Occipital lobe (tissue), 2 donors: ENCODE measurements around the gene PTPRJ. TPM values are rescaled to one million over a fixed set of nuclear protein-coding genes. Genes with fewer than 3 reads are reported as not detected.

ENCODE experiments used
- DNase-seq: peaks from one replicate; lab custom pipeline; 2025; lab: John Stamatoyannopoulos, UW
- total RNA-seq: library from RNA; depleted of rRNA; stranded (reverse); fragments of >200 nt; gene quantifications from one replicate; pipeline ENCODE4 v1.2.3, GENCODE V29; 2014

Gene PTPRJ
- total RNA-seq, 1 donor from 2014 or later, result 13.7 TPM

DNA sequence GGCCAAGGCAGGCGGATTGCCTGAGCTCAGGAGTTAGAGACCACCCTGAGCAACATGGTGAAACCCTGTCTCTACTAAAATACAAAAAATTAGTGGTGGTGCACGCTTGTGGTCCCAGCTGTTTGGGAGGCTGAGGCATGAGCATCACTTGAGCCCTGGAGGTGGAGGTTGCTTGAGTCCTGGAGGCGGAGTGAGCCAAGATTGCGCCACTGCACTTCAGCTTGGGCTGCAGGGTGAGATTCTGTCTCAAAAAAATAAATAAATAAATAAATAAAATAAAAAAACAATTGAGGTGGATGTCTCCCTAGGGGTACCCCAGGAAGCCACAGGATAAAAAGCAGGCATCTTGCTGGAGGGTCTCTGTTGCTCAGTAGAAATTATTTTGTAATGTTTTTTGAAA is 14.1 kb downstream of the PTPRJ start:
- no peak for DNase-seq

DNA sequence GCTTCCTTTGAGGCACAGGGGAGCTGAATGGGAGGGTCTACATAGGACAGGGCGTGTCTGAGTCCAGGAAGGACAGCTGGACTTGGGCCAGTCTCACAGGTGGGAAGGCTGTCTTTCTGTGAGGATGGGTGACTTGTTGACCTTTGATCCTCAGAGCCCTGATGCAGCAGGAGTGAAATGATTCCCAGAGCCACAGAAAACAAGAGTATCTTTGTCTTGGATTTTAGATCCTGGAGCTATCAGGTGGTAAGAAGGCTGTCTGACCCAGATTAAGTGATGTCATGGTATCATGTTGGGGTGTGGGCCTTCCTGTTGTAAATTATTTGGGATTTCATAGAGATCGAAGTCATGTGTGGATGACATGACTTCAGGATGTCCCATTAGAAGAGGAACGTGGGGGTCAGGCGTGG is 15.0 kb downstream of the PTPRJ start:
- DNase-seq, result no peak

DNA sequence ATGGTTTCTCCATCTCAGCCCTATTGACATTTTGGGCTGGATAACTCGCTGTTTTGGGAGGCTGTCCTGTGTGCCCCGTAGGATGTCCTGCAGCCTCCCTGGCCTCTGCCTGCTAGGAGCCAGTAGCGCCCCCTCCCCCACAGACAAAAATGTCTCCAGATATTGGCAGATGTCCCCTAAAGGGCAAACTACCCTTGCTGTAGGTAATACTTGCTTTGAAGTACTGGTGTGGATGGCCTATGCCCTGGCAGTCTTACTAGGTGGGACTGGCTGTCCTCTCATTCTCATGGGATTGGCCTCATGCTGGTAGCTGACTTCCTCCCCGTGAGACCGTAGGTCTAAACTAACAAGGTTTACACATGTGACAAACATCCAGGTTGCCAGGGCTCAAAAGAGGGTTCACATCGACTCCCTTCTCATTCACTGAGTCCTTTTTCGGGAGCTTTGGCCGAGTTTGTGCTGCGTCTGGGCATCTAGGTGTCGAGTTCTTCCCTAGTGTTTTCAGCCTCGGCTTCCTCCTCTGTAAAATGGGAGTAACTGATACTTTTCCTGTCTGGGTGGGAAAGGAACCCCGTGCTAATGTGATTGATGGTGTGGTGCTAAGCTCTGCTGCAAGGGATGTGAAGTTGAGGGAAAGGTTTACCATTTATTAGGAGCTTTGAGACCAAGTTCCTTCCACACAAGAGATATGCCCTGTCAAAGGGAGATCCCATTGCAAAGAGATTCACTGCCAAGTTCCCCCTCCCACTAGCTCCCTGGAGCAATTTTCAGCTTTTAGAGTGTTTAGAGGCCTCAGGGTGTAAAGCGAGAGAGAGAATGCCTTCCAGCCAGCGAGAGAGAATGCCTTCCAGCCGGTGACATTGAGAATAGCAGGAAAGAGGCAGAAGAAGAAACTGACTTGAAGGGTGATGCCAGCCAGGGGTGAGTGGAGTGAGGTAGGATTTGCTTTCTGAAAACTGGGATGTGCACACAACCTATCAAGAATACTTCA is 17.0 kb downstream of the PTPRJ start:
- DNase-seq, result no peak

DNA sequence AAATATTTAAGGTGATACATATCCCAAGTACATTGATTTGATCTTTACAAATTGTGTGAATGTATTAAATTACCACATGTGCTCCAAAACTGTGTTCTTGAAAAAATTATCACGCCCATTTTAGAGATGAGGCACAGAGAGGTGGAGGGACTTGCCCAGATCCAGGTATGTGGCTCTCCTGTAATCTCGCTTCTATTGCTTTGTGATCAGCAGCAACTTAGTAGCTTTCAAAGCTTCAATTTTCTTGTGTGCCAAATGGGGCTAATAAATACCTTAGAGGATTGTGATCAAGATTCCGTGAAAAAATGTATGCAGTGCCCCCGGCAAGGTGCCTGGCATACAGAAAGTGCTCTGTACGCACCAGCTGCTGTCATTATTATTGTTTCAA is 18.0 kb downstream of the PTPRJ start:
- DNase-seq, result no peak

DNA sequence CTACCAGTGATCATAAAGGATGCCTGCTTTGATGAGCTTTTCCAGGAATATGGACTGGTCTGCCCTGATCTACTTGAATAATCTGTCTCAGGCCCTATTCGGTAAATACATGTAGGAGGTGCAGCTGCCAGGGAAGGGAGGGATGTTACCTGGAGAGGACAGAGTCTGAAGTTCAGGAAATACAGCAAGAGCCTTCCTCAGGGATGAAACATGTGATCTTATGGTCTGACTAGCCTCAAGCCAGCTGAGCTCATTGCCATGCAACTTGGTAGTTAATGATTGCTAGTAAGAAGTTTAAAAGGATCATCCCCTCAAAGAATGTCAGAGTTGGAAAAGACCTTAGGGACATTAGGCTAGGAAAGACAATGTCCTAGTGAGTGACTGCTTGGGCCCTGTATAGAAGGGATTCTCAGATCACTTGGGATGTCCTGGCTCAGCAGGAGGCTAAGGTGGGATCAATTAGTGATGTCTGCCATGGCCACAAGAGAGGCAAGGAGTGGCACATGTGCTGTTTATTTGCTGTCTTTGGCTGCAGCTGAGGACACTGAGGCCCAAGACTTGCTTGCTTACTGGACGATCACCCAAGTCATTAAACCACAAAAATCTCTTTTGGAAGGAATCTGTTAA is 18.5 kb downstream of the PTPRJ start:
- DNase-seq, result no peak

DNA sequence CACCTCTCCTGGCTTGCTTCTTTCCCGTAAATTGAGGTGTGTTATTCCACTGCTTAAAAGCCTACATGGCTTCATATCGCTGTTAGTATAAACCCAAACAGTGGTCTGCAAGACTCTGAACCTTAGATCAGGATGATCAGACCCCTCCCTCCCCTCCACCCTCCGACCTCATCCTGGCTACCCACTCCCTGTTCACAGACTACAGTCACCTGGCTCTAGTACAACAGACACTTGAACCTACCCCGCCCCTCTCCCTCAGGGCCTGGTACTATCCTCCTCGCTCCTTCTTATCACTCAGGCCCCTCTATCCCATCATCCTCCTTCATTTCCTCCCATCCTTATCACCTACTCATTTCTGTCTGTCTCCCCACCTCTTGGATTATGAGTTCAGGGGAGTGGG is 20.1 kb downstream of the PTPRJ start:
- no peak for DNase-seq

DNA sequence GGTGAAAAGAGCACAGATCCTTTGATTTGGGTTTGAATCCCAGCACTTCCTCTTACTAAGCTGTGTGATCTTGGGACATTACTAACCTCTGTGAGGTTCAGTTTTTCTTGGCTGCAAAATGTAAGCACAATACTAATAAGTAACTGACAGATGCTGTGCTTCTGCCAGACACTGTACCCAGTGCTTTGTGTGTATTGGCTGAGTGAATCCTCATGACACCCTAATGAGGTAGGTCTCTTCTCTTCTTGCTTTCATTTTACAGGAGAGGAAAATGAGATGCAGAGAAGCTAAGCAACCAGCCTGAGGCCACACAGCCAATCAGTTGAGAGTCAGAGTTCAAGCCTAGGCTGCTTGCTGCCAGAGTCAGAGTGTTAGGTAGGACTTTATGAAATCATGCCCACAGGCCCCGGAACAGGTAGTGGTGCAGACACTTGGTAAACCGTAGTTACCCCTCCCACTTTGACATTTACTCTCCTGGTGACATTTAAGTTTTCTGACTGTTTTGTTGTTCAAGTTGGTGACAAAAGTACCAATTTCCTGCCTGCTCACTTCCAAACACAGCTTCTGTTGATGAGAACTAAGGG is 21.2 kb downstream of the PTPRJ start:
- no peak for DNase-seq

DNA sequence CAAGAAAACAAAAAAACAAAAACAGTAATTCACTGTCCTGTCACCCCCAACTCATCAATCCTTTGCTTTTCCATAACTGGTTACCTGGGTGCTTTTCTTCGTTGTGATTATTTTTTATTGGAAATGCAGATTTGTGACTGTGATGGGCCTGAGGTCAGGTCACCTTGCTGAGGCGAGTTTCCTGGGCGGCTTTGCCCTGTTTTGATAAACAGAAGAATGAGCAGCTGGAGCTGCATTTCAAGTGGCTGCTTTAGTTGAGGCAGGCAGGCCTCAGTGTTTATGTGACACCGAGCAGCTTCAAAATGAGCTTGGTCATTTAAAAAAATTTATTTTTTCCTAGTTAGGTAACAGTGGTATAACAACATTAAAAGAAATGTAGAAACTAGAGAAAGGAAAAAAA is 22.2 kb downstream of the PTPRJ start:
- DNase-seq, result no peak

DNA sequence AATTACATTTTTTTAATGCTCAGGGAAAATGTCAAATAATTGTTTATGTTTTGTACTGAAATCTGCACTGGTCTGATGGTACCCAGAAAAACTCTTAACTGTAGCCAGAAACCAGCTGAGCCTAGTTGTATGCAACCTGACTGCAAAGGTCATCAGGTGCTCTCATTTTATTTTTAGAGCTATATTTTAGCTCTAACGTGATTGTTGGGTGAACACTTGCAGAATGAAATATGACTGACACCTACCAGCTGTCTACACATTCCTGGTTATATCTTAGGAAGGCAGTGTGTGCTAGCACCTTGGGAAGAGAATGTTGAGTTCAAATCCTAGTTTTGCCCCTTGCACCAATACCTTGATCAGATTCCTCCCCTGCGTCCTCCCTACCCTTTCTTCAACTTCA is 23.6 kb downstream of the PTPRJ start:
- DNase-seq, result no peak

DNA sequence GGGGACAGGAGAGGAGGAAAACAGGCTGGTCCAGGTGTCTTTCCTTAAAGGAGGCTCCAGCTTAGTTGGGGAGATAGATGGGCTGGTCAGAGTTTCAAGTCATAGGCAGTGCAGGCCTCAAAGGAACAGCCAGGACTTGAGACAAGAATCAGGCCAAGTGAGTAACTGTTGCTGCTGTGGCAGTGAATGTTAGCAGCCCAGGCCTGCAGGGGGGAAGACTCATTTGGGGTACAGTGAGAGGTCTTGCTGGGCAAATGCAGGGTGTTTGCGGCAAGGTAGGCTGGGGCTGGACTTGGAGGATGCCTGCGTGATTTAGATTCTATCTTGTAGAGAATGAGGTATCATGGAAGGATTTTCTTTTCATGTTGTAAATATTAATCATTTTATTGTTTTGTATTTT is 24.1 kb downstream of the PTPRJ start:
- DNase-seq, result no peak

DNA sequence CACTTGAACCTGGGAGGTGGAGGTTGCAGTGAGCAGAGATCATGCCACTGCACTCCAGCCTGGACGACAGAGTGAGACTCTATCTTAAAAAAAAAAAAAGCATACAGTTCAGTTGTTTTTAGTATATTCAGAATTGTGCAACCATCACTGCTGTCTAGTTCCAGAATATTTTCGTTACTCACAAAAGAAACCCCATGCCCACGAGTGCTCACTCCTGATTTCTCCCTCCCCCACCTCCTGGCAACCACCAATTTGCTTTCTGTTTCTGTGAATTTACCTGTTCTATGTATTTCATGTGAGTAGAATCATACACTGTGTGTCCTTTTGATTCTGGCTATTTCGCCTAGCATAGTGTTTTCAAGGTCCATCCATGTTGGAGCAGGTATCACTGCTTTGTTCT is 24.8 kb downstream of the PTPRJ start:
- DNase-seq, result no peak

DNA sequence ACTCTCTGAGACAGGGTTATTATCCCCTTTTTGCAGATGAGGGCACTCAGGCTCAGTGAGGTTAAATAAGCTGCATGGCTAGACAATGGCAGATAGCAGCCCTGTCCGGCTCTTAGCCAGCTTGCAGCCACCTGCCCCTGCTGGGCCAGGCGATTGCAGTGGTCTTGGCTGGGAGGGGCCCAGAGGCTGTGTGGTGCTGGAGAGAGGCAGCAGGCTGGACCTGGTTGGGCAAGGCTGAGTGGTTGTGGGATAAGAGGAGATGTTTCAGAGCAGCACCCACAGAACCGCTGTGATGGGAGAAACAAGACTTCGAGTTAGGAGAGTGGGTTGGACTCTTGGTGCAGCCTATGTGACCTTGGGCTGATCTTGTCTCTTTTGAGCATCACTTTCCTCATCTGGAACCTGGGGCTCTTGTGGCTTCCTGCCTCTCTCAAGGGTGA is 25.5 kb downstream of the PTPRJ start:
- DNase-seq, result no peak

DNA sequence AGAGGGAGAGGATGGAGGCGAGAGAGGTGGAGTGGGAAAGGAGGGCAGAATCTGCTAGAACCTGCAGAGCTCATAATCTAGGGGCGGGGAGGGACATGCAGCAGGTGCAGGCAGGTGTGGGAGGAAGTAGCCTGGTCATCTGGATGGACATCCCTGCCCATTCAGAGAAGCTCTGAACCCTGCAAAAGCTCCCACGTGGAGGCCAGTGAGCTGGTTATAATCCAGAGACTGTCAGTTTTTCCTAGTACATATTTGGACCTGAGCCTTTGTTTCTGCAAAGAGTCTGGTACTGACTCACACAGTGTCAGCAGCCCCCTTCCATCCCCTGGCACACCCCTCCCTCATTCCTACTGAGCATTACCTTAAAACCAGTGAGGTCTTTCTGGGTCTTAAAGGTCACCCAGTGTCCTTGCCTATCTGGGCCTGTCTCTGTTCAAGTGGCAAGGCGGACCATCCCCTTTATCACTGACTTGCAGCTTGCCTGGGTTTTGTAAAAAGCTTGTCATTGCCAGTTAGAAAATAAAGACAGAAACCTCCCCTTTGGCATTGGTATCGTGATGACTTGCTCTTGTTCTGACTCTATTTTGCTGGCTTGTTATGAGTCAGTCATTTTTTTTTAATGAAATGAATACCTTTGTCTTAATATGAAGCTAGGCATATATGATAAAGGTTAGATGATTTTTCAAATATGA is 26.1 kb downstream of the PTPRJ start:
- no peak for DNase-seq

DNA sequence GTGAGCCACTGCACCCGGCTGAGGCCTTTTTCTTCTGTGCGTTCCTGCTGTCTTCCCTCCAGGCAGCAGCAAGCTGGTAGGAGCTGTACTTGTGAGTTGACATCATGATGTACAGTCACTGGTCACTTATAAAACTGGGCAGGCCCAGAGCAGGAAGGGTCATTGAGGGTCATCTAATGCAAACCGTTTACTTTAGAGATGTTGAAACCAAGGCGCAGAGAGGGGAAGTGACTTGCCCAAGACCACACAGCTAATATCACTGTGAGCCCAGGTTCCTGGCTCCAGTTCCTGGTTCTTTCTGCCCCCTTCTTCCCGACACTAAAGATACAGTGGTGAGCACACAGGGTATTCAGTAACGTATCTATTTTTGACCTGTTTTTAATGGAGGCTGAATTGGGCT is 27.3 kb downstream of the PTPRJ start:
- DNase-seq, result no peak

DNA sequence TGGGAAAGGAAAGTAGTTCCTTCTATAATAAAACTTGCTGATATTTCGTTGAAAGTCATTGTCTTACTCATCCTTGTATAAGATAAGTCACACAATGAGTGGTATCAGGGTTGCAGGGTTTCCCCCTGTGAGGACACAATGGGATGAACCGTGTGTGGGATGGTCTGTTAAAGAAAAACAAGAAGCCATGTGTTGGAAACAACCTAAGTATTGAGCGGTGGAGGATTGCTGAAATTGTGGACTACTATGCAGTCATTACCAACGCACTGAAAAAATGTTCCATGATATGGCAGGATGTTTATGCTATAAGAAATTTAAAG is 28.6 kb downstream of the PTPRJ start:
- DNase-seq, result no peak

DNA sequence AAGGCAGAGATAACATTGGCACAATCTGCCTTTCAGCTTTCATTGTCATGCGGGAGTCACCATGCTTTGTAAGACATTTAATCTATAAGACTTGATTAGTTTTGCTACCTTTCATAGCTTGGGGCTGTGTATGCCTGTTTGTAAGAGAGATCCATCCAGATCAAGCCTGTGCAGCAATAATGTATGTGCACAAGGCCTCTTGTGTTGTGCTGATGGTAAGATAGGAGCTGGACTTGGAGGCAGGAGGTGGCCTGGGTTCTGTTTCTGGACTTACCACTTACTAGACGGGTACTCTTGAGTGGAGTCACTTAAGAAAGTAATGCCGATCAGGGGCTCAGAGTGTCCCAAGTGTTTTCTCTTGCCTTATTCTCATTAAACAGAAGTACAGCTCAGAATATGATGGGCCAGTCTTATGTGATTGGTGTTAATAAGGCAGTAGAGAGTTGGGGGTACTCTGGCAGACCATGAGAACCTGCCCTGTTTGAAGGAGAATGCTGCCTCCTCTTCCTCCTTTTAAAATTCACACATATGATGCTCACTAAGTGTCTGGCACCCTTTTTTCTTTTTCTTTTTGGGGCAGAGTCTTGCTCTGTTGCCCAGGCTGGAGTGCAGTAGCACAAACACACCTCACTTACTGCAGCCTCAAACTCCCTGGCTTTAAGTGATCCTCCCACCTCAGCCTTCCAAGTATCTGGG is 30.9 kb downstream of the PTPRJ start:
- DNase-seq, result no peak

DNA sequence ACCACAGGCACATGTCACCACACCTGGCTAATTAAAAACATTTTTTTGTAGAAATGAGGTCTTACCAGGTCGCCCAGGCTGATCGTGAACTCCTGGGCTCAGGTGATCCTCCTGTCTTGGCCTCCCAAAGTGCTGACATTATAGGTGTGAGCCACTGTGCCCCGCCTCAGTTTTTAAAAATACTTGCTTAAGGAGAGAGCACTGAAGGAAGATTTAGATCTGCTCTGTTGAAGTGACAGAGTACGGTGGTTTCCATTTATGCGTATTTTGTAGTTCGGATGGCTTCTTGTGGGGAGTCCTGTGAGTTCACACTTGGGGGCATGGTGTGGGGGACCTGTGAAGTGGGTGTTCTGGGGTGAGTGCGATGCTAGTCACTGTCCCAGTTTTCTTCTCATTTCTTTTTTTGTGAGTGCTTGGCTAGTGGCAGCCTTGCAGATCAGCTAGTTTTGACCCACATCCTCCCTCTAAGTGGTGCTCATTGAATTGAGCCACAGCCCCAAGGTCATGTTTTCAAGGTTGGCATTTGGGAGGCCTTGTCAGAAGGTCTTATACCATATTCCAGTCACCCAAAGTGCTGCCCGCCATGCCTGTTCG is 31.5 kb downstream of the PTPRJ start:
- no peak for DNase-seq

DNA sequence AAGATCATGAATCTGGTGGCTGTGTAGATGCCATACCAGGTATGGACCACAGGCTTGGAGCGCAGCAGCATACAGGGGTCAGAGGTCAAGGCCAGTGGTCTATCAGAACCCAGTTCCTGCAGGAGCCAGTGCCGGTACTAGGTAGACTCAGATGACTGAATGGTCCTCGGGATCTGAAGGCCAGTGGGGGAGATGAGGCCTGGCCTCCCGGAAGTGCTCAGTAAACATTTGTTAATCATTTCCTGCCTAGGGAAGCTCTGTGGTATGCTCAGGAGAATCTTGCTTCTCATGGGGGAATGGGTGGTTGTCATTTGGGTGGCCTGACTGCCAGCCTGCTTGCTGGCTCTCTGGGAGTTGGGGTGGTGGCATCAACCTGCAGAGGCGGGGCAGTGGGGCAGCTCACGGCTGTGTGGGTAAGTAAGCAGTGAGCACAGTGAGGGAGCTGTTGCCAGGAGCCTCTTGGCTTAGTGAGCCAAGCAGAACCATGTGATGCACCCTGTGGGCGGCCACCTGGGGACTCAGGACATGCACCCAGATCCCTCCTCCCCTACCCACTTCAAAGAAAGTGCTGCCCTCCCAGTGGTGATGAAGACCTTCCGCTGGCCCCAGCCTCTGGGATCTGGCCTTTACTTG is 33.0 kb downstream of the PTPRJ start:
- DNase-seq, result no peak

DNA sequence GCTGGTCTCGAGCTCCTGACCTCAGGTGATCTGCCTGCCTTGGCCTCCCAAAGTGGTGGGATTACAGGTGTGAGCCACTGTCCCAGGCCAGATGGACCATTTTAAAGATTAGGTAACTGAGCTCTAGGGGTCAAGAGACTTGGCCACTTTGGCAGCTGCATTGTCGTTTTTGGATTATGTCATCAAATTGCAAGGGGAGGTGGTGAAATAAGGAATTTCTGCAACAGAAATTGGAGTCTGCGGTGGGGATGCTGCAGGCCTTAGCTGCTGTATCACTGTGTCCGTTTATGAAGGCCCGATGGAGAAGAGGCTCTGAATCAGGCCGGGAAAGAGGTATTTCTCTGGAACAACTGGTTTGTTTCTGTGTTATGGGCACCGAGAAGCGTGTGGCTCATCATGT is 34.6 kb downstream of the PTPRJ start:
- DNase-seq, result no peak

DNA sequence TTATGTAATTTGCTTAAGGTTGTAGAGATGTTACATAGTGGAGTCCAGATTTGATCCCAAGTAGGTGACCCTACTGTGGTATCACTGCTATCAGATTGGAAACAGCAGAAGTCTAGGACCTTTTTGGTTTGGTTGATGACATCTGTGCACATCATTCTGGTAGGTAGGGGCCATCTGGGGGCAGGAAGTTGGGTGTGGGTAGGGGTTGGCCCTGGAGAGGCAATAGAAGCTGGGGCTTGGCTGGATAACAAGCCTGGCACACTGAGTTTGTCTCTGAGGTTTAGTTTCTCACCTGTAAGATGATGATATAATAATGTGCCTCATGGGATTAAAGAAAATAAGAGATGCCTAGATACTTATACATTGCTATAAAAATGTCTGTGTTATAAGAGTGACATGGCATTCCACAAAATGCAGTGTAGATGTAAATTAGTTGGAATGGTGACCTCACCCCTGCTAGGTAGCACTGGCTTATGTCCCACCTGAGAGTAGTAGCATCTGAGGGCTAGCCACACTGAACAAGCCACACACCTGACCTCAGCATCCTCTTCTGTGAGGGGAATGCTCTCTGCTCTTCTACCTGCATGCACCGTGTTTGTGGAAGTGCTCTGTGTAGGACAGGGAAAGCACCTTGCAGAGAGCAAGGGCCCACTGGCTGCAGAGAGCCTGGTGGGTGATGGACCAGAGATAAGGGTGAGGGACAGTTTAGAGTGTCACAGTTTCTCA is 36.9 kb downstream of the PTPRJ start:
- DNase-seq, result no peak
